BLaER1 treated with 17β-estradiol and CSF1 and Interleukin-3, amounts not matched to agents 10 nM and 100 nM (cell line): ENCODE results near the gene CPEB4.
A peak's percentile ranks its signal among the peaks of the same experiment; 100 is the strongest.

Experiments
- H3K27ac ChIP-seq, 11 experiments: shearing (Covaris generic); formaldehyde crosslinking; 2 replicates each; pipeline ENCODE4 v1.8.1; 2022
- H3K27me3 ChIP-seq, 11 experiments: shearing (Covaris generic); formaldehyde crosslinking; 2 replicates each; pipeline ENCODE4 v1.8.1; 2022
- H3K36me3 ChIP-seq, 11 experiments: shearing (Covaris generic); formaldehyde crosslinking; 2 replicates each; pipeline ENCODE4 v1.8.1; 2022
- H3K4me1 ChIP-seq, 10 experiments: shearing (Covaris generic); formaldehyde crosslinking; 2 replicates each; pipeline ENCODE4 v1.8.1; 2022
- H3K4me2 ChIP-seq, 11 experiments: shearing (Covaris generic); formaldehyde crosslinking; 2 replicates each; pipeline ENCODE4 v1.8.1; 2022
- H3K4me3 ChIP-seq, 10 experiments: shearing (Covaris generic); formaldehyde crosslinking; 2 replicates each; pipeline ENCODE4 v1.8.1; 2022
- H3K9ac ChIP-seq, 11 experiments: shearing (Covaris generic); formaldehyde crosslinking; 2 replicates each; pipeline ENCODE4 v1.8.1; 2022
- H3K9me3 ChIP-seq, 11 experiments: shearing (Covaris generic); formaldehyde crosslinking; replicated peaks in 1 of 11; 2 replicates each; pipeline ENCODE4 v1.8.1; 2022
- H4K20me1 ChIP-seq, 11 experiments: shearing (Covaris generic); formaldehyde crosslinking; 2 replicates each; pipeline ENCODE4 v1.8.1; 2022
- Cebpa-rat ChIP-seq, 11 experiments: shearing (Covaris generic); IDR thresholded peaks; 2 replicates each; pipeline ENCODE4 v1.8.1; 2022

CPEB4 gene

DNA sequence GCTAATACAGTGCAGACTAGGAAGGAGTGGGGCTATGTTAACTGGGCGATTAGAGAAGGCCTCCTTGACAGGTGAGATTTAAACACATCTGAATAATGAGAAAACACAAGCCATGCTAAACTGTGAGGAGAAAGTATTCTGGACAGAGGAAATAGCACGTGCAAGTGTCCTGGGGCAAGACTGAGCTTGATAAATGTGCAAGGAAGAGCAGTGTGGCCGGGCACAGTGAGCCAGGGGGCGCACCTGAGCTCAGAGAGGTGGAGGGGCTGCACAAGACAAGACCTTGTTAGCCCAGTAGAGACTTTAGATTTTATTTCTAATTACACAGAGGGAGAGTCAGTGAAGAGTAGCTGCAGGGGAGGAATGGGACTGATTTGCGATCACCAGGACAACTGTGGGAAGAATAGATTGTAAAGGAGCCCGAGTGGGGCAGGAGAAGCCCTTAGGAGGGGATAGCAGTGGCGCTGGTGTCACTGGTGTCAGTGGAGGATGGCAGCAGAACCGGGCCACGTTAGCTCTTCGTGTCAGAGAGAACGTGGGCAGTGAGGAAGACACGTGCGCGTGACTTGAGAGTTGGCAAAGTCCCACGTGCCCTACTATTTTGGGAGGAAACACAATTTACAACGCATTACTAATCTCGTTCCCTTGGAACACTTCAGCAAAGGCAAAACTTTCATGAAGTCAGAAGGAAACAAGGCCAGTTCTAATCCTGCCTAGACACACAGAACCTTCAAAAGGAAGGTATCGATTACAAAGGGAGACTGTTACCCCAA, 82.9 kb downstream of the CPEB4 start:
- no peaks in the 10 kb centered on the region for H3K9me3 ChIP-seq
- H3K4me3 ChIP-seq = no peak overlapping the region
- H3K4me2 ChIP-seq = peak overlapping the region in 4 of 11 experiments; percentile 20 to 78 (median 39); a peak in 7 of 22 replicates
- TF ChIP-seq Cebpa-rat (IDR thresholded peaks at IDR 0.05) = no peak
- H3K4me1 ChIP-seq = peaks cover 16 to 43% (median 33%) of the 10 kb centered on the region in 10 experiments
- no peaks in the 10 kb centered on the region for H3K36me3 ChIP-seq
- H3K9ac ChIP-seq = no peak overlapping the region
- no peaks in the 10 kb centered on the region for H4K20me1 ChIP-seq
- 0 out of 22 replicates have a peak, but pooled peaks cover 0 to 5% (median 0%) of the 10 kb centered on the region in 11 experiments for H3K27me3 ChIP-seq
- no peak overlapping the region for H3K27ac ChIP-seq

DNA sequence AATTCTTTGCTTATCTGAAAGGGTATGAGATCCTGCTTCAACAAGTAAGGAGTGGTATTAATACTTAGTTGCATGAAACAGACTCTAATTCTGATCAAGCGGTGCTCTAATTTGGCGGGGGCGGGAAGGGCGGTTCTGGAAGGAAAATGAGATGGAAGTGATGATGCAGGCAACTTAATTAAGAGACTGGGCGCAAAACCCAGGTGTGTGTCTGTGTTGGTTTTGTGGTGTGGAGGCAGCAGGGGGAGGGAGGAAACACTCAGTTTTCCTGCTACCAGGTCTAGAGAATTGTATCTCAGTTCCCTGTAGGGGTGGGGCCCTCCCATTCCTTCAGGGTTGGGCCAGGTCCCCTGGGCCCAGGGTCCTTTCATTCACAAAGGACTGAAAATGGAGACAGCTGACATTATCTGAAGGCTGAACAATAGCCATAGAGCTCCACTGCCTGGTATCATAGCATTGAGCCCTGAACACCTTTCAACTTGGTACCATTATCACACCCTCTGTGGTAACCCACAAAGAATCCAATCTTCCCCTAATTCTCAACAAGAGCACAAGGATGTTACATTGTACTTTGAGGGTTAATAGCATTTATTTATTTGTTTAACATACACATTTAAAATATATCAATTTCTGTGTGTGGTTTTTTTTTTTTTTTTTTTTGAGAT, 83.7 kb downstream of the CPEB4 start:
- H3K4me1 ChIP-seq = peaks cover 16 to 39% (median 33%) of the 10 kb centered on the region in 10 experiments
- no peaks in the 10 kb centered on the region for H3K9me3 ChIP-seq
- no peak overlapping the region for H3K9ac ChIP-seq
- TF ChIP-seq Cebpa-rat (IDR thresholded peaks at IDR 0.05) = no peak
- no peak overlapping the region for H3K4me3 ChIP-seq
- H3K27me3 ChIP-seq = 0 out of 22 replicates have a peak, but pooled peaks cover 0 to 5% (median 0%) of the 10 kb centered on the region in 11 experiments
- H4K20me1 ChIP-seq = no peaks in the 10 kb centered on the region
- H3K36me3 ChIP-seq = no peaks in the 10 kb centered on the region
- peak overlapping the region in 7 of 11 experiments; percentile 8 to 78 (median 22); a peak in 11 of 22 replicates for H3K4me2 ChIP-seq
- no peak overlapping the region for H3K27ac ChIP-seq

DNA sequence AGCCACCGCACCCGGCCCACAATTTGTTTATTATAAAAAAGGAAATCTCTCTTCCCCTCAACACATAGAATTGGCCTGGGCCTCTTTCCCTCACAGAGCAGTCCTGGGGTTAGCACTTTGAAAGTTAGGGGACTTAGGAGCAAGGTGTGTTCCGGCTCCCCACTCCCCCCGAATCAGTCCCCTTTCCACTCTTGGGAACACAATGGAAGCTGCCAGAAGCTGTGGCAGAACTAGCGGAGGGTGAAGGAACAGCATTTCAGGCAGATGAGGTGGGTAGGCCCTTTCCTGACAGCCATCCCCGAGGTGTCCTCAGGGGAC, 84.4 kb downstream of the CPEB4 start:
- Histone ChIP-seq H3K27me3 (0 out of 22 replicates have a peak, but pooled peaks cover 0 to 5% (median 0%) of the 10 kb centered on the region in 11 experiments), H3K9ac (peak overlapping the region in 6 of 11 experiments; percentile 52 to 64 (median 60); a peak in 7 of 22 replicates), H3K9me3 (no peaks in the 10 kb centered on the region), H3K4me3 (peak overlapping the region in 7 of 10 experiments; percentile 43 to 60 (median 50); a peak in 13 of 20 replicates), H3K4me2 (peak overlapping the region; percentile 62 to 93 (median 83)), H3K36me3 (no peaks in the 10 kb centered on the region), H3K27ac (no peak overlapping the region), H3K4me1 (peaks cover 16 to 39% (median 31%) of the 10 kb centered on the region in 10 experiments), H4K20me1 (no peaks in the 10 kb centered on the region)
- TF ChIP-seq Cebpa-rat (IDR thresholded peaks at IDR 0.05) = no peak

DNA sequence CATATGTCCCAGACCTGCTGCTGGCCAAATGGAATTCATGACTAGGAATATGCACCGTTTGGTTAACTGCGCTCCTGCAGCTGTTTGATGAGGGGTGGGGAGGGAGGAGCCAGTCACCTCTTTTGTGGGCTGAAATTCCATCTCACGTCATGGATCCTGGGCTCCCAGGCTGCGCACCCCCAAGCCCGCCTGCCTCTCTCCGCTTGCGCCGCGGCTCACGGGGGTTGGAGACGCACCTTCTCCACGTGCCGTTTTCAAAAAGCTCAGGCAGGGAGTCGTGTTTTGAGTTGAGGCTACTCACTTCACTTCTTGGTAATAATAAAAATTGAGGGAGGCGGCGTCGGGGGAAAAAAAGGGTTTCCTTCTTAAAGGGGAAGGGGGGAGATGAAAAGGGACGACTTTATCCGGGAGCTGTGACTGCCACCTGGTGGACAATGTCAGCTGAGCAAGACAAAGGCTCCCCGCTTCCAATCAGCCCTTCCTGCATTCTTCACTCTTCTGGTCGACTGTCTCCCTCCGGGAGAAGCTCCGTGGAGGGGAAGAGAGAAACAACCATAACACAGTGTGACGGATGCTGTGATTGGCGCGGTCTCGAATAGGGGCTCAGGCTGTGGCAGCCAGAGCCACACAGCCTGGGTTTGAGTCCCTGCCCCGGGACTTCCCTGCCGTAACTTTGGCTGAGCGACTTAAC, 84.9 kb downstream of the CPEB4 start:
- H4K20me1 ChIP-seq = no peaks in the 10 kb centered on the region
- no peak overlapping the region for H3K27ac ChIP-seq
- TF ChIP-seq Cebpa-rat (IDR thresholded peaks at IDR 0.05) = no peak

DNA sequence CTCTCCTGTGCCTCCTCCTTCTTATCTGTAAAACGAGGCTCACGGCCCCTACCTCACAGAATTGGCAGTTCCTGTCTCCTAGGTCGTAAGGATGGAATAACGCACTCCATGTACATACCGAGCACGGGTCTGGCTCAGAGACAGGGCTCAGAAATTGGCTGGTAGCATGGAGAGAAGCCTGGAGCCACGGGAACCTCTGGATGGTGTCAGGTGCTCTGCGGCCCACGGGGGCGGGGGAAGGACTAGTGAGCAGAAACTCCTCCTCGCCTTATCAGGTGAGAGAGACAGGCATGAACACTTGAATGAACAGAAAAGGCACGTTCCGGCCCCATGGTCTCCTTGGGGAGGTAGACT, 85.4 kb downstream of the CPEB4 start:
- Histone ChIP-seq H3K4me3 (peak overlapping the region; percentile 33 to 60 (median 46); a peak in 17 of 20 replicates), H3K9ac (peak overlapping the region in 10 of 11 experiments; percentile 38 to 74 (median 58); a peak in 19 of 22 replicates), H3K27me3 (0 out of 22 replicates have a peak, but pooled peaks cover 0 to 5% (median 0%) of the 10 kb centered on the region in 11 experiments)

More for the DNA sequence above, 84.9 kb downstream of the CPEB4 start:
- peak overlapping the region in 10 of 11 experiments; percentile 38 to 74 (median 58); a peak in 18 of 22 replicates for H3K9ac ChIP-seq
- 0 out of 22 replicates have a peak, but pooled peaks cover 0 to 5% (median 0%) of the 10 kb centered on the region in 11 experiments for H3K27me3 ChIP-seq
- H3K4me2 ChIP-seq = peak overlapping the region; percentile 62 to 93 (median 83)
- no peaks in the 10 kb centered on the region for H3K9me3 ChIP-seq
- no peaks in the 10 kb centered on the region for H3K36me3 ChIP-seq
- peak overlapping the region; percentile 33 to 60 (median 46); a peak in 18 of 20 replicates for H3K4me3 ChIP-seq
- H3K4me1 ChIP-seq = peaks cover 15 to 39% (median 31%) of the 10 kb centered on the region in 10 experiments

DNA sequence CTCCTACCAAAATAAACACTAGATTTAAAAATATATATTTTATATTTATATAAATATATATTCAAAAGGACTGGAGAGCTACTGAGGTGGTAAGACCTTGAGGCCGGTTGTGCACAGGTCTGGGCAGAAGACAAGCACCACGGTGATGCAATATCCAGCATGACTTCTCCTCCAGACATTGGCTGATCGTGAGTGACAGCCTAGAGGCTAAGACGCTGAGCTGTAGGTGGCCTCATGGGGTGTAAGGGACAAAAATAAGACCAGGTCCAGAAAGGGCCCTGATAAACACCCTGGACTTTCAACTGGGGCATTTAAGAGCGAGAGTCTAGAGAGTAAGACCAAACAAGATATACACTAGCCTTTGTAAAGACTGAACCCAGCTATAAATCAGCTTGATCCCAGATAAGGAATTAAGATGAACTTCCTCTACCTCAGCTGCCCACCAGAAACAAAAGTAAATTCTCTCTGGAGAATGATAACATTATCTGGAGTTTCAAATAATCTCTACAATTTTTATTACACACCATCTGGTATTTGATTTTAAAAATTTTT, 86.6 kb downstream of the CPEB4 start:
- Histone ChIP-seq H3K27me3 (0 out of 22 replicates have a peak, but pooled peaks cover 0 to 5% (median 0%) of the 10 kb centered on the region in 11 experiments), H3K36me3 (no peaks in the 10 kb centered on the region), H3K4me3 (no peak overlapping the region), H4K20me1 (no peaks in the 10 kb centered on the region), H3K9ac (no peak overlapping the region), H3K9me3 (no peaks in the 10 kb centered on the region), H3K4me1 (peaks cover 4 to 32% (median 25%) of the 10 kb centered on the region in 10 experiments; a peak in 16 of 20 replicates), H3K27ac (no peak overlapping the region), H3K4me2 (no peak overlapping the region)
- no peak; a peak in 1 of 22 replicates for TF ChIP-seq Cebpa-rat (IDR thresholded peaks at IDR 0.05)

More for the DNA sequence above, 85.4 kb downstream of the CPEB4 start:
- no peak for TF ChIP-seq Cebpa-rat (IDR thresholded peaks at IDR 0.05)
- Histone ChIP-seq H3K27ac (no peak overlapping the region), H3K4me1 (peaks cover 10 to 36% (median 28%) of the 10 kb centered on the region in 10 experiments), H3K36me3 (no peaks in the 10 kb centered on the region), H3K9me3 (no peaks in the 10 kb centered on the region), H3K4me2 (peak overlapping the region; percentile 62 to 93 (median 83)), H4K20me1 (no peaks in the 10 kb centered on the region)

DNA sequence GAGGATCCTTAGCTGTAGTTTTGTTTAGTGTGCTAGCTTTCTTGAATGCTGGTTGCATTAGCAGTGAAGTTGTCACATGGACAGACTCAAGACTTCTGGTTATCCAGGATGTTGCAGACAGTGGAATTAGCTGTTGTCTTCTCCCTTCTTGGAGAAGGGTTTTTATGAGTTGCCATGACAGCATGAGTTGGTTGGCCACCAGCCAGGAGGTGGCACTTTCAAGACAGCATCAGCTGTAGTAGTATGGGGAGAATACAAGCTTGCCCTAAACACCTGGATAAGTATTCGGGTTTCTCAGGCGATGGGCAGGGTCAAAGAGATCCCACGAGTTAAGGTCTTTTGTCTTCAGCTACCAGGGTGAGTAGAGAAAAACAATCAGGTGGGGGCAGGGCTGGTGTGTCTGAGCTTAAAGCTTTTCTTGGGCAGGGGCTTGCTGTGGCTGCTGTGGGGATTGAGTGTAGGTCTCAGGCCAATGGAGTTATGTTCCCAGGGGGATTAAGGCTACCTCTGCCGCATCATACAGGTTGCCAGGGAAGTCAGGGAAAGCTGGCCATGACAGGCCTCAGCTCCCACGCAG, 93.1 kb downstream of the CPEB4 start:
- Histone ChIP-seq H3K9me3 (peaks cover 0 to 20% (median 8%) of the 10 kb centered on the region in 11 experiments; a peak in 12 of 22 replicates), H3K4me3 (no peak overlapping the region), H3K9ac (no peak overlapping the region), H3K27ac (no peak overlapping the region), H3K4me2 (no peak overlapping the region), H3K36me3 (no peaks in the 10 kb centered on the region), H3K27me3 (no peaks in the 10 kb centered on the region), H3K4me1 (peaks cover 0 to 4% (median 0%) of the 10 kb centered on the region in 10 experiments; a peak in 1 of 20 replicates), H4K20me1 (no peaks in the 10 kb centered on the region)
- TF ChIP-seq Cebpa-rat (IDR thresholded peaks at IDR 0.05) = no peak

DNA sequence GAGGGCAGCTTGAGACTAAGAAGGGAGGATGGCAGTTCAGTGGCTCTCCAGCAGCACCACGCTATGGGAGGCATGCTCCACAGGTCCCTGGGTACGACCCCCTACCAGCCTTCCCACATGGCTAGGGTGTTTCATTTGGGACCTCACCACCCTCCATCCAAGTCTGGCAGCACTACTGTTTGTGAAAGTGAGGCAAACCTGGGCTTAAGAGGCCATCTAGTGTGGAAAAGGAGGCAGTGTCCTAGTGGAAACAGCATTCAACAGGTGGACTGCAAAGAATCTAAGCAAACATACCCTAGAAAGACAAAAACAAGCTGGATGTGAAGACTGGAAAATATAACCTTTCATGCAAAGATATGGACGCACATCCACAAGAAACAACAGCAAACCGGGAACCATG, 96.1 kb downstream of the CPEB4 start:
- no peak for TF ChIP-seq Cebpa-rat (IDR thresholded peaks at IDR 0.05)

More for the DNA sequence above, 96.1 kb downstream of the CPEB4 start:
- Histone ChIP-seq H4K20me1 (no peaks in the 10 kb centered on the region), H3K27me3 (no peaks in the 10 kb centered on the region), H3K36me3 (no peaks in the 10 kb centered on the region), H3K27ac (no peak overlapping the region), H3K9ac (no peak overlapping the region), H3K4me1 (peaks cover 0 to 4% (median 0%) of the 10 kb centered on the region in 10 experiments; a peak in 1 of 20 replicates), H3K9me3 (peaks cover 2 to 20% (median 9%) of the 10 kb centered on the region in 11 experiments; a peak in 15 of 22 replicates), H3K4me2 (no peak overlapping the region), H3K4me3 (no peak overlapping the region)
